ENCODE measurements around the gene NIPAL4.
"Not testable (repeated sequence)": the region's sequence is repeated elsewhere in the genome, so short reads cannot be mapped to it uniquely, and the experiment has no call there.

Gene NIPAL4

DNA sequence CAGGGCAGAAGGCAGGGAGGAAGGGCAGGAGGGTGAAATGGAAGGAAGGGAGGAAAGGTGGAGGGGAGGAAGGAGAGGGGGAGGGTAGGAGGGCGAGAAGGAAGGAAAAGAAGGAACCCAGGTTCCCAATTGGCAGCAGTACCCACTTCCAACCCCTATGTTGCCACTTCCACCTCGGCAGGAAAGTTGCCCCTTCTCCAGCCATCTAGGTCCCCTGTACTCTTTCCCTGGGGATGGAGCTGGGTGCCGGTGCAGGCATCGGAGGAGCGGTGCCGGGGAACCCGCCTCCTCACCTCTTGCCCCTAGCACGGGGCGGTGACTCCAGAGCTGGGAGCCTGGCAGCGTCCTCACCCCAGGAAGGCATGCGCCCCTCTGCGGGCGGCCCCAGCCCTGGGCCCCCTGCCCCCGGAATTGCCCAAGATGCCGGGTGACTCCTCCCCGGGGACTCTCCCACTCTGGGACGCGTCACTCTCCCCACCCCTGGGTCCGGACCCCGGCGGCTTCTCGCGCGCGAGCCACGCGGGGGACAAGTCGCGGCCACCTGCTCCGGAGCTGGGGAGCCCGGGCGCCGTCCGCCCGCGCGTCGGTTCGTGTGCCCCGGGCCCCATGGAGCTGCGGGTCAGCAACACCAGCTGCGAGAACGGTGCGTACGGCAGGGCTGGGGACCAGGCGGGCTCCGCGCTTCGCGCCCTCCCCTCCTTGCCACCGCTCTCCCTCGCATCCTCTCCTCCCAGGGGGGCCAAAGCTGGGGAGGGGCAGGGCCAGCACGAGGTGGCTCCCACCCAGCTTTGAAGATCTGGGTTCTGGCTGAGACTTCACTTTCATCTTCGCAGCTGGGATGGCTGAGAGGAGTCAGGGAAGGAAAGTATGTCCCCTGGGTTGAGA, at the start of gene NIPAL4:
Gene NIPAL4, plus strand, starts transcription at position 499 of the 885 bp plus-strand sequence. Its CDS starts 108 bp downstream, at position 607.
- peak; percentile 47 for DNase-seq
- no peaks in the 10 kb centered on the region for H3K9me3 Mint-ChIP-seq
- peaks cover 51% of the 10 kb centered on the region for H3K27me3 Mint-ChIP-seq
- H3K4me3 Mint-ChIP-seq = peak within 1 kb of the TSS; percentile 60
- H3K27ac Mint-ChIP-seq = no peak within 1 kb of the TSS
- peaks cover 30% of the 10 kb centered on the region for H3K4me1 Mint-ChIP-seq
- H3K36me3 Mint-ChIP-seq = no peaks in the 10 kb centered on the region
- CTCF ChIA-PET = interaction anchor here (0.5 to 2.8 kb wide), 6 partner anchors 9 to 136 kb away, joined by 3 to 13 read pairs (median 3); no protein-coding TSS in a partner anchor

GRCh38 chr5:157415838-157416237, 44.2 kb upstream of the NIPAL4 start:
- Mint-ChIP-seq H3K27me3 (peaks cover 21% of the 10 kb centered on the region), H3K9me3 (peaks cover 6% of the 10 kb centered on the region), H3K36me3 (no peaks in the 10 kb centered on the region), H3K27ac (no peak overlapping the region), H3K4me3 (no peak overlapping the region), H3K4me1 (no peaks in the 10 kb centered on the region)
- no peak for DNase-seq
- CTCF ChIA-PET = interaction anchor here (1.8 kb wide), 1 partner anchor 328 kb away, joined by 4 read pairs; the partner anchor contains the start of gene LSM11

- H3K27me3 Mint-ChIP-seq = peaks cover 10% of the 10 kb centered on the region
- CTCF ChIA-PET, H3K27ac Mint-ChIP-seq, DNase-seq, H3K4me1 Mint-ChIP-seq, H3K4me3 Mint-ChIP-seq, H3K9me3 Mint-ChIP-seq, H3K36me3 Mint-ChIP-seq: not testable (repeated sequence)
Observed at GRCh38 chr5:157419521-157419920, 40.5 kb upstream of the NIPAL4 start.

DNA sequence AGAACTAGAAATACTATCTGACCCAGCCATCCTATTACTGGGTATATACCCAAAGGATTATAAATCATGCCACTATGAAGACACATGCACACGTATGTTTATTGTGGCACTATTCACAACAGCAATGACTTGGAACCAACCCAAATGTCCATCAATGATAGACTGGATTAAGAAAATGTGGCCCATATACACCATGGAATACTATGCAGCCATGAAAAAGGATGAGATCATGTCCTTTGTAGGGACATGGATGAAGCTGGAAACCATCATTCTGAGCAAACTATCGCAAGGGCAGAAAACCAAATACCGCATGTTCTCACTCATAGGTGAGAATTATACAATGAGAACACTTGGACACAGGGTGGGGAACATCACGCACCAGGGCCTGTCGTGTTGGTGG, 30.1 kb upstream of the NIPAL4 start:
- H3K36me3 Mint-ChIP-seq, H3K4me3 Mint-ChIP-seq, H3K4me1 Mint-ChIP-seq, DNase-seq, CTCF ChIA-PET, H3K9me3 Mint-ChIP-seq, H3K27ac Mint-ChIP-seq: not testable (repeated sequence)
- H3K27me3 Mint-ChIP-seq = peaks cover 46% of the 10 kb centered on the region

GRCh38 chr5:157431544-157432200, 28.3 kb upstream of the NIPAL4 start:
- DNase-seq = peak; percentile 38
- CTCF ChIA-PET = interaction anchor here (0.6 to 3.7 kb wide), 26 partner anchors 7 to 315 kb away, joined by 3 to 38 read pairs (median 5); partner anchors contain the start of genes LSM11 and THG1L
- Mint-ChIP-seq H3K27ac (no peak overlapping the region), H3K4me1 (peaks cover 9% of the 10 kb centered on the region), H3K4me3 (no peak overlapping the region), H3K36me3 (peaks cover 2% of the 10 kb centered on the region), H3K27me3 (peaks cover 40% of the 10 kb centered on the region), H3K9me3 (peaks cover 7% of the 10 kb centered on the region)

DNA sequence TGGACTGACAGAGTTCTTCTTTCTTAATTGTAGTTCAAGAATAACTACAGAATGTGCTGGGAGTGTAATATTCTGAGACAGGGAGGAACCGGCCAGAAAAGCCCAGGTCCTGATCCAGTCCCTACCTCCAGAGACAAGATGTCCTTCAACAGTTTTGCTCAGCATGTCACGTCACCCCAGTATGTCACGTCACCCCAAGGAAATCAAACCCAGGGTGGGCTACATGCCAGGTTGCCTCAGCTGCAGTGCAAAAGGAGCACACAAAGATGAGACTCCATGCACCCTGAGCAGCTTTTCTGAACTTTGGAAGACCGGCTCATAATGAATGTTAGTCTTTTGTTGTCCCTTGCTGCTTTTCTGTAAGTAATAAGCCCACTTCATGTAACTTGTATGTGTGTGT, 25.9 kb upstream of the NIPAL4 start:
- Mint-ChIP-seq H3K4me1 (peaks cover 9% of the 10 kb centered on the region), H3K36me3 (peaks cover 2% of the 10 kb centered on the region), H3K4me3 (no peak overlapping the region), H3K27ac (no peak overlapping the region), H3K9me3 (peaks cover 7% of the 10 kb centered on the region), H3K27me3 (peaks cover 17% of the 10 kb centered on the region)
- no peak for DNase-seq
- CTCF ChIA-PET = interaction anchor here (0.6 to 3.7 kb wide), 6 partner anchors 68 to 309 kb away, joined by 3 to 38 read pairs (median 4); partner anchors contain the start of gene LSM11

- Mint-ChIP-seq H3K36me3 (no peaks in the 10 kb centered on the region), H3K27ac (no peak overlapping the region), H3K9me3 (no peaks in the 10 kb centered on the region), H3K27me3 (peaks cover 32% of the 10 kb centered on the region), H3K4me1 (no peaks in the 10 kb centered on the region), H3K4me3 (no peak overlapping the region)
- CTCF ChIA-PET = interaction anchor here (1.9 kb wide), 1 partner anchor 11 kb away, joined by 6 read pairs; no protein-coding TSS in a partner anchor
- DNase-seq = no peak
Observed at GRCh38 chr5:157443041-157443549, 16.9 kb upstream of the NIPAL4 start.

- no peaks in the 10 kb centered on the region for H3K9me3 Mint-ChIP-seq
- no peaks in the 10 kb centered on the region for H3K4me1 Mint-ChIP-seq
- H3K27ac Mint-ChIP-seq = no peak overlapping the region
- H3K27me3 Mint-ChIP-seq = peaks cover 32% of the 10 kb centered on the region
- no peaks in the 10 kb centered on the region for H3K36me3 Mint-ChIP-seq
- no peak overlapping the region for H3K4me3 Mint-ChIP-seq
- no peak for DNase-seq
- CTCF ChIA-PET = interaction anchor here (0.8 to 1.9 kb wide), 3 partner anchors 12 to 275 kb away, joined by 3 to 6 read pairs (median 4); no protein-coding TSS in a partner anchor
Observed at GRCh38 chr5:157444224-157444623, 15.8 kb upstream of the NIPAL4 start.

GRCh38 chr5:157445745-157446411, 14.1 kb upstream of the NIPAL4 start:
- no peaks in the 10 kb centered on the region for H3K4me1 Mint-ChIP-seq
- no peaks in the 10 kb centered on the region for H3K36me3 Mint-ChIP-seq

DNA sequence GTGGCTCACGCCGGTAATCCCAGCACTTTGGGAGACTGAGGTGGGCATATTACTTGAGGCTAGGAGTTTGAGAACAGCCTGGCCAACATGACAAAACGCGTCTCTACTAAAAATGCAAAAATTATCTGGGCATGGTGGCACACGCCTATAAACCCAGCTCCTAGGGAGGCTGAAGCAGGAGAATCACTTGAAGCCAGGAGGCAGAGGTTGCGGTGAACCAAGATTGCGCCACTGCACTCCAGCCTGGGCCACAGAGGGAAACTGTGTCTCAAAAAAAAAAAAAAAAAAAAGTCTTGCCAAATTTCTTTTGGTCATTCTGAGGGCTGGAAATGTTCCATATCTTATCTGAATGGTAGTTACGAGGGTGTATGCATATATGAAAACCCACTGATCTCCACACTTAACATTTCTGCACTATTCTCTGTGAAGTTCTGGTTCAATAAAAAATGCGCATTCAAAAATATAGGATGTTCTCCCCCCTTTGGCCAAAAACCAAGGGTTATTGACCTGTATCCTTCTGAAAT, 13.5 kb upstream of the NIPAL4 start:
- no peaks in the 10 kb centered on the region for H3K9me3 Mint-ChIP-seq
- no peak overlapping the region for H3K4me3 Mint-ChIP-seq
- H3K36me3 Mint-ChIP-seq = no peaks in the 10 kb centered on the region
- no peaks in the 10 kb centered on the region for H3K4me1 Mint-ChIP-seq
- CTCF ChIA-PET = interaction anchor here (1.0 to 1.2 kb wide), 3 partner anchors 14 to 272 kb away, joined by 3 to 4 read pairs (median 4); no protein-coding TSS in a partner anchor
- H3K27me3 Mint-ChIP-seq = peaks cover 29% of the 10 kb centered on the region
- no peak overlapping the region for H3K27ac Mint-ChIP-seq
- no peak for DNase-seq

More at GRCh38 chr5:157445745-157446411, 14.1 kb upstream of the NIPAL4 start:
- peaks cover 29% of the 10 kb centered on the region for H3K27me3 Mint-ChIP-seq
- no peak for DNase-seq
- no peak overlapping the region for H3K27ac Mint-ChIP-seq
- no peak overlapping the region for H3K4me3 Mint-ChIP-seq
- CTCF ChIA-PET = interaction anchor here (0.5 kb wide), 1 partner anchor 24 kb away, joined by 3 read pairs; no protein-coding TSS in a partner anchor
- no peaks in the 10 kb centered on the region for H3K9me3 Mint-ChIP-seq

GRCh38 chr5:157447201-157447637, 12.8 kb upstream of the NIPAL4 start:
- Mint-ChIP-seq H3K4me3 (no peak overlapping the region), H3K9me3 (no peaks in the 10 kb centered on the region), H3K4me1 (no peaks in the 10 kb centered on the region), H3K36me3 (no peaks in the 10 kb centered on the region), H3K27me3 (peaks cover 33% of the 10 kb centered on the region), H3K27ac (no peak overlapping the region)
- CTCF ChIA-PET = interaction anchor here (1.0 to 1.2 kb wide), 3 partner anchors 15 to 271 kb away, joined by 3 to 4 read pairs (median 4); no protein-coding TSS in a partner anchor
- no peak for DNase-seq

- CTCF ChIA-PET = interaction anchor here (1.2 to 2.2 kb wide), 2 partner anchors 18 to 22 kb away, joined by 6 read pairs; no protein-coding TSS in a partner anchor
- Mint-ChIP-seq H3K4me1 (no peaks in the 10 kb centered on the region), H3K27ac (no peak overlapping the region), H3K27me3 (peaks cover 29% of the 10 kb centered on the region), H3K4me3 (no peak overlapping the region), H3K9me3 (no peaks in the 10 kb centered on the region), H3K36me3 (no peaks in the 10 kb centered on the region)
- DNase-seq = no peak
Observed at GRCh38 chr5:157449011-157449723, 10.8 kb upstream of the NIPAL4 start.

DNA sequence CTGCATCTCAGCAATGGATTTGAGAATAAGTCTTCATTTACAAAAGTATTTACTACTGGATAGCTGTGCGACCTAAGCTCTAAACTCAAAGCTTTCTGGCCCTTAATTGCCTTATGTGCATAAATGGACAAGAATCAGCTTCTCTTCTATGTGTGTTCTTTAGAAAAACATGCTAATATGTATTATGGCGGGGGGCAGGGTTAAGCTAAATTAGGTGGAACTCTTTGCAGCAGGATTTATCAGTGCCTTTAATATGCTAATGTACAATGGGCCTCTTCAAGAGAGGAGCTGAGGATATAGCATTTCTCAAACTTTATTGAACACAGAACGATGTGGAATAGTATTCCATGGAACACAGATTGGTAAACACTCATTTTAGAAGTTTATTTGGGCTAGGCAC, 10.0 kb upstream of the NIPAL4 start:
- Mint-ChIP-seq H3K27ac (no peak overlapping the region), H3K36me3 (no peaks in the 10 kb centered on the region), H3K27me3 (peaks cover 27% of the 10 kb centered on the region), H3K4me1 (peaks cover under 1% of the 10 kb centered on the region), H3K9me3 (no peaks in the 10 kb centered on the region), H3K4me3 (no peak overlapping the region)
- no peak for DNase-seq
- CTCF ChIA-PET = interaction anchor here (1.2 to 2.2 kb wide), 3 partner anchors 19 to 293 kb away, joined by 4 to 6 read pairs (median 6); partner anchors contain the start of gene LSM11
